Measurements from ENCODE around the gene RNF220. TPM values are rescaled to one million over a fixed set of nuclear protein-coding genes. Genes with fewer than 3 reads are reported as not detected.
"Not testable (repeated sequence)": the region's sequence is repeated elsewhere in the genome, so short reads cannot be mapped to it uniquely, and the experiment has no call there.

RNF220 gene
- total RNA-seq, 1 donor from 2014 or later: 47.1 TPM

- H3K27me3 Mint-ChIP-seq (ENCODE audit: low read depth, unreplicated experiment): peaks cover 5% of the 10 kb centered on the region
- Histone ChIP-seq H3K9ac (ENCODE audit: low read length) (no peak overlapping the region), H3K4me2 (ENCODE audit: low read length) (no peak overlapping the region), H3K36me3 (ENCODE audit: insufficient read depth, low read length) (no peaks in the 10 kb centered on the region), H3K4me3 (ENCODE audit: insufficient read depth, low read depth, low read length) (no peak overlapping the region), H3K9me3 (ENCODE audit: insufficient read depth, low read depth, low read length) (no peaks in the 10 kb centered on the region), H3K27me3 (ENCODE audit: insufficient read depth, low read length) (peaks cover 3% of the 10 kb centered on the region), H3K79me2 (ENCODE audit: insufficient read depth, low read length) (no peaks in the 10 kb centered on the region), H2AFZ (ENCODE audit: low read depth, low read length) (no peak overlapping the region), H3K4me1 (ENCODE audit: insufficient read depth, low read length) (no peaks in the 10 kb centered on the region), H3K27ac (ENCODE audit: low read depth, low read length) (no peak overlapping the region), H4K20me1 (ENCODE audit: insufficient read depth, low read length) (no peaks in the 10 kb centered on the region)
- no peak overlapping the region for H3K4me3 Mint-ChIP-seq (ENCODE audit: unreplicated experiment)
- H3K9me3 Mint-ChIP-seq (ENCODE audit: unreplicated experiment): no peaks in the 10 kb centered on the region
- FAIRE-seq (no peak), DNase-seq (ENCODE audit: low read depth) (no peak)
- H3K36me3 Mint-ChIP-seq (ENCODE audit: low read depth, unreplicated experiment): peaks cover 8% of the 10 kb centered on the region
- no peak for TF ChIP-seq EZH2 (IDR thresholded peaks at IDR 0.05; ENCODE audit: insufficient read depth, low read length)
- TF ChIP-seq CTCF (IDR thresholded peaks at IDR 0.05; ENCODE audit: insufficient read depth, low read depth, low read length): no peak
- no peaks in the 10 kb centered on the region for H3K4me1 Mint-ChIP-seq (ENCODE audit: low read depth, unreplicated experiment)
- no peak overlapping the region for H3K27ac Mint-ChIP-seq (ENCODE audit: unreplicated experiment)
Observed at GRCh38 chr1:44696789-44697345, 291.8 kb downstream of the RNF220 start.

- no peak for TF ChIP-seq EZH2 (IDR thresholded peaks at IDR 0.05; ENCODE audit: insufficient read depth, low read length)
- TF ChIP-seq CTCF (IDR thresholded peaks at IDR 0.05; ENCODE audit: insufficient read depth, low read depth, low read length): no peak
- DNase-seq (ENCODE audit: low read depth): no peak
- no peaks in the 10 kb centered on the region for H3K79me2 ChIP-seq (ENCODE audit: insufficient read depth, low read length)
- peaks cover 5% of the 10 kb centered on the region for H3K27me3 Mint-ChIP-seq (ENCODE audit: low read depth, unreplicated experiment)
- no peak overlapping the region for H3K27ac ChIP-seq (ENCODE audit: low read depth, low read length)
- H3K27me3 ChIP-seq (ENCODE audit: insufficient read depth, low read length): peaks cover 2% of the 10 kb centered on the region
- H3K4me1 Mint-ChIP-seq (ENCODE audit: low read depth, unreplicated experiment): no peaks in the 10 kb centered on the region
- H4K20me1 ChIP-seq (ENCODE audit: insufficient read depth, low read length): no peaks in the 10 kb centered on the region
- no peak overlapping the region for H2AFZ ChIP-seq (ENCODE audit: low read depth, low read length)
- H3K36me3 ChIP-seq (ENCODE audit: insufficient read depth, low read length): no peaks in the 10 kb centered on the region
- no peaks in the 10 kb centered on the region for H3K9me3 ChIP-seq (ENCODE audit: insufficient read depth, low read depth, low read length)
- H3K4me3 ChIP-seq (ENCODE audit: insufficient read depth, low read depth, low read length): no peak overlapping the region
- H3K9ac ChIP-seq (ENCODE audit: low read length): no peak overlapping the region
- no peak overlapping the region for H3K4me3 Mint-ChIP-seq (ENCODE audit: unreplicated experiment)
- no peak overlapping the region for H3K4me2 ChIP-seq (ENCODE audit: low read length)
- H3K9me3 Mint-ChIP-seq (ENCODE audit: unreplicated experiment): no peaks in the 10 kb centered on the region
- H3K36me3 Mint-ChIP-seq (ENCODE audit: low read depth, unreplicated experiment): peaks cover 6% of the 10 kb centered on the region
- H3K4me1 ChIP-seq (ENCODE audit: insufficient read depth, low read length): no peaks in the 10 kb centered on the region
- FAIRE-seq: no peak
- no peak overlapping the region for H3K27ac Mint-ChIP-seq (ENCODE audit: unreplicated experiment)
Observed at GRCh38 chr1:44698138-44698537, 293.1 kb downstream of the RNF220 start.

GRCh38 chr1:44699375-44699774 lies 294.3 kb downstream of the RNF220 start:
- H3K27me3 Mint-ChIP-seq (ENCODE audit: low read depth, unreplicated experiment); H3K27ac Mint-ChIP-seq (ENCODE audit: unreplicated experiment): not testable (repeated sequence)

More at GRCh38 chr1:44699375-44699774, 294.3 kb downstream of the RNF220 start:
- not testable (repeated sequence) for H3K4me1 ChIP-seq (ENCODE audit: insufficient read depth, low read length); H3K79me2 ChIP-seq (ENCODE audit: insufficient read depth, low read length); H3K9me3 ChIP-seq (ENCODE audit: insufficient read depth, low read depth, low read length); H3K4me1 Mint-ChIP-seq (ENCODE audit: low read depth, unreplicated experiment); H3K27me3 ChIP-seq (ENCODE audit: insufficient read depth, low read length); H3K27ac ChIP-seq (ENCODE audit: low read depth, low read length); H4K20me1 ChIP-seq (ENCODE audit: insufficient read depth, low read length); H3K36me3 Mint-ChIP-seq (ENCODE audit: low read depth, unreplicated experiment); DNase-seq (ENCODE audit: low read depth); FAIRE-seq; H3K4me3 ChIP-seq (ENCODE audit: insufficient read depth, low read depth, low read length); H3K36me3 ChIP-seq (ENCODE audit: insufficient read depth, low read length); H3K4me3 Mint-ChIP-seq (ENCODE audit: unreplicated experiment); H3K9me3 Mint-ChIP-seq (ENCODE audit: unreplicated experiment); H3K4me2 ChIP-seq (ENCODE audit: low read length); H3K9ac ChIP-seq (ENCODE audit: low read length); H2AFZ ChIP-seq (ENCODE audit: low read depth, low read length)

Measured in astrocyte (in vitro differentiated cells and primary cell).